ENCODE data around the gene TRAM2. TPM values are rescaled to one million over a fixed set of nuclear protein-coding genes. Genes with fewer than 3 reads are reported as not detected.

Gene TRAM2
- total RNA-seq, 2 donors from 2014 or later, result 14.1 to 19.2 TPM

DNA sequence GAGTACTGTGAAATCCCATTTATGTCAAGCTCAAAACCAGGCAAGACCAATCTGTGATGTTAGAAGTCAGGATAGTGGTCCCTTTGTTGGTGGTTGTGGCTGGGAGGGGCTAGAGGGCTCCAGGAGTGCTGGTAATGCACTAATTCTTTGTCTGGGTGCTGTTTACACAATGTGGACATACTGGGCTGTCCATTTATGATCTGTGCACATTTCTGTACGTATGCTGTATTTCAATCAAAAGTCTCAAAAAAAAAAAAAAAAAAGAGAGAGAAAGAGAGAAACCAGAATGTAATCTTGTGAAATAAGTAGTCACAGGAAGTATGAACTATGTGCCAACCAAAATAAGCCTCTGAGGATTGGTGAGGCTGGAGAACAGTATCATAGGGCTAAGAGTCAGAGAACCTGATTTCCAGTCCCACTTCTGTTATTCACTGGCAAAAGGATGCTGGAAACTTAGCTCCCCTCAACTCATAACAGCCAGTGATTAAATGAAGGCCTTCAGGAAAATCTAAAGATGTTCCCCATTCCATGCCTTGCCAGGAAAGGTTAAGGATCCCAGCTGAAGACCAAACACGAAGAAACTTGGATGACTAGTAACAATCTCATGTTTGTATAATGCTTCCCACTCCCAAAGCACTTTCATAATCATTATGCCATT is 19.6 kb upstream of the TRAM2 start:
- intact Hi-C loops (cut with DNase I), result loop anchor here in 1 of 2 donors (5.0 kb wide), 1 partner anchor 184 kb away; no protein-coding TSS in a partner anchor
- ATAC-seq (peak; percentile 35 to 59), DNase-seq (no peak)

DNA sequence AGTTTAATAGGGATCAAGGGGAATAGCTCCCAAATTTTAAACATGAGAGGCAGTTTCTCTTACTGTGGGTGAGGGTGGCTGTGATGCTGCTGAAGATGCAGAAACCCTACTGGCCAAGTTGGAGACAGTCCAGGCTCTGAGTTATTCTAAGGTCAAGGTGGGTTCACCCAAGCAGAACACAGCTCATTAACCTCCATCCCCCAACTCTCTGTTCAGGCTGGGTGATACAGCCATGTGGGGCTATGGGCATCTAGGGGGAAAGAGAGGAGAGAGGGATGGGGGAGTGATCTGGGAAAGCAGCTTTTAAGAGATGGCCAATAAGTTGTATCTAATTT is 18.9 kb upstream of the TRAM2 start:
- ATAC-seq, result peak in 1 of 2 donors; percentile 5
- intact Hi-C loops (cut with DNase I), result loop anchor here in 1 of 2 donors (5.0 kb wide), 1 partner anchor 183 kb away; no protein-coding TSS in a partner anchor
- no peak for DNase-seq

DNA sequence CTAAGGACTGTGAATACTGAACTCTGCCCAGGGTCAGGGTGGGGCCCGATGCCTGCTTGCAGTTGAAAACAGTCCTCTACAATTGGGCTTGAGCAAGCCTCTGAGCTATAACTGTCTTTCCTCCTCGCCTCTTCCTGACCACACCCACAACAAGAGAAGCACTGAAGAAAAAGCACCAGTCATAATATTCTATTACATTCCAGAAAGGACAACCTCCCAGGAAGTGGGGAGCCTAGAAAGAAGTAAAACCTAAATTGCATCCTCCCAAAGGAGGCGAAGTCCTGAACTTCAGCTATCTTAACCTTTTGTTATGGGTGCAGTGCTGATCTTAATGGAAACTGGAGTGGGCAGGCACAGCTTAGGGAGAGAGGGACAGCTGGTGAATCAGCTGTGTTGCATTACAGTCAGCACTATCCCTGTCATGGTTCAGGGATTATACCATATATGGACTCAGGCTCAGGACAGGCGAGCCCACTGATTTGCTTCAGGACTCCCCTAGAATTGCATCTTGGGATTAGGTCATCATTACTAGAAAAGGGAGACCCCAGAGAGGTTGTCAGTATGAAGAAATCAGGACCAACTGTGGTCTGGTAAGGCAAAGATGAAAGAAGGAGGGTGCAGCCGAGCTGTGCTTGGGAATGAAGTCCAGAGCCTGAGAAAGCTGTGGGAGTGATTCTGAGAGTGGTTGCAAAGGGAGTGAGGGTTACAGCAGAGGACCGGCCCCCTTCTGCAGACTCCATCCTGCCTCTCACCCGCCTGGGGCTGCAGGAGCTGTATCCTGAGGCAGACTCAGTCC is 18.3 kb upstream of the TRAM2 start:
- intact Hi-C loops (cut with DNase I), result loop anchor here in 1 of 2 donors (5.0 kb wide), 1 partner anchor 183 kb away; no protein-coding TSS in a partner anchor
- DNase-seq (peak; percentile 40), ATAC-seq (peak; percentile 65 to 89)

DNA sequence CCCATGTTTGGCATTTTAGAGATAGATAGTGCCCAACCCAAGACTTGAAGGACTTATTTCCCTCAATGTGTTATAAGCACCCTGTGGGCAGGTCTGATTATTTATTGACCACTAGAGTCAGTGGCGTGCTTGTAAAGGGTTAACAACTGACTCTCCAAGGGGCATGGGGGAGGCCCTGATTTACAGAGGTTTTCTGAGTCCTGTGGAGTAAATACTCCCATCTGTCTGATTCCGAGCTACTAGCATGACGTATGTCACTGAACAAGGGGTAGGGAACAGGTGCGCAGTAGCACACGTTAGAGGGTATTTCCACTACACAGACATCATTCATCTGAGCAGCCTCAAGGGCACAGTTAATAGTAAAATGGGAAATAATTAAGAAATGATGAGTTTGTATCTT is 17.4 kb upstream of the TRAM2 start:
- no peak for DNase-seq
- ATAC-seq, result no peak
- intact Hi-C loops (cut with DNase I), result no loop called here

DNA sequence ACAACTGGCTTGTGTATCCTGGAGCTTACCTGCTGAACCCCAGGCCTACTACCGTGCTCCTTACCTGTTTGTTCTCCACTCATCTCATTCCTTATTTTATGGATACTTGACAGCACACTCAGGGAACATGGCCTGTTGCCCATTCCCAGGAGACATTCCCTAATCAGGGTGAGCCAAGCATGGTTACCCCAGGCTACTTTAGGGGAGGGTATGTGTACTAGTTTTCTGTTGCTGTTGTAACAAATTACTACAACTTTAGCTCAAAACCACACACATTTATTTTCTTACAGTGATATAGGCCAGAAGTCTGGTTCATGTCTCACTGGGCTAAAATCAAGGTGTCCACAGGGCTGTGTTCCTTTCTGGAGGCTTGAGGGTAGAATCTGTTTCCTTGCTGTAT is 15.0 kb upstream of the TRAM2 start:
- intact Hi-C loops (cut with DNase I), result no loop called here
- DNase-seq (no peak), ATAC-seq (no peak)

DNA sequence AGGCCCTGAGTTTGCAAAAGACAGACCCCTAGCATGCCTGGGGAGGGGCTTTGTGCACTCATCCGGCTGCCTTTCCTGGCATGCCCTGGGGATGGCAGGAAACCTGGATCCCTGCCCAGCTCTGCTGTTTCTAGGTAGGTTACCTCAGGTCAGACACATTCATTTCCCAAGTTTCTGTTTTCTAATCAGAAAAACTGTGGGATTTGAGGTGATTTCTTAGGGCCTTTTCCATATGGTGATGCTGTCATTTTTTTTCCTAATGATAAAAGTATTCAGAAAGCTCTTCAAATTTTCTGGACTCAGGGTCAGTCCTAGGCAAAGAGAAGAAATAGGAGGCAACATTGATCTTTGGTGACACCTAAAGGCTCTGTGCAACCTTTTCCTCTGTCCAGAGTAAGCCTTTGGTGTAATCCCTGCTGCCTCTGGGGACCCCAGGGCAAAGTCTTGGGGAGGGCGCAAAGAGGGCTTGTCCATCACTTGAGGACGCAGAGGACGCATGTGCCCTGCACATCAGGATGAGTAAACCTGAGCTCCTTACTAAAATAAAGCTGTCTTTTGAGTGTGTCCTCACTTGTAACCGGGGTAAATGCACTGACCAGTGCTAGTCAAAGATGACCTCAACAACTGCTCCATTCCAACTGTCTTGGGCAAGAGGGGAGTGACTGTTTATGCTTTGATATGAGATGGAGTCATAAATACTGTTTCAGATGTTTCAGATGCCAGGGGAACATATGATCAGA is 13.5 kb upstream of the TRAM2 start:
- intact Hi-C loops (cut with DNase I), result no loop called here
- ATAC-seq (peak; percentile 56 to 60), DNase-seq (peak; percentile 52)

DNA sequence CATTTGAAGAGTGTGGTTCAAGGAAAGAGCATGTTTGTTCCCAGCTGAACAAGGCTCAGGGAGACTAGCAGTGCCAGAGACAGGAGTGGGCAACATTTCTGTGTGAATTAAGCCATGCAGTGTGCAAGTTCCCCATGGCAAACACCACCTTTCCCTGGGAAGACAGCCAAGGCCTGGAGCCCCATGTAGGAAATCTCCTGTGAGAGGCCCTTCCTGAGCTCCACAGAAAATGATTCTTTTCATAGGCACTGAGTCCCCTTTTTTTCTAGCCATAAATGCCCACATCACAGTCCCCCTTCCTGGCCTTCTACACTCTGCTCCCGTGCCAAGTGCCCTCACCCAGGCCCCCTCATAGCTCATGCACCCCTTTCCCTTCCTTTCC is 11.8 kb upstream of the TRAM2 start:
- intact Hi-C loops (cut with DNase I), result loop anchor here in 1 of 2 donors (5.0 kb wide), 1 partner anchor 171 kb away; no protein-coding TSS in a partner anchor
- ATAC-seq (no peak), DNase-seq (no peak)

DNA sequence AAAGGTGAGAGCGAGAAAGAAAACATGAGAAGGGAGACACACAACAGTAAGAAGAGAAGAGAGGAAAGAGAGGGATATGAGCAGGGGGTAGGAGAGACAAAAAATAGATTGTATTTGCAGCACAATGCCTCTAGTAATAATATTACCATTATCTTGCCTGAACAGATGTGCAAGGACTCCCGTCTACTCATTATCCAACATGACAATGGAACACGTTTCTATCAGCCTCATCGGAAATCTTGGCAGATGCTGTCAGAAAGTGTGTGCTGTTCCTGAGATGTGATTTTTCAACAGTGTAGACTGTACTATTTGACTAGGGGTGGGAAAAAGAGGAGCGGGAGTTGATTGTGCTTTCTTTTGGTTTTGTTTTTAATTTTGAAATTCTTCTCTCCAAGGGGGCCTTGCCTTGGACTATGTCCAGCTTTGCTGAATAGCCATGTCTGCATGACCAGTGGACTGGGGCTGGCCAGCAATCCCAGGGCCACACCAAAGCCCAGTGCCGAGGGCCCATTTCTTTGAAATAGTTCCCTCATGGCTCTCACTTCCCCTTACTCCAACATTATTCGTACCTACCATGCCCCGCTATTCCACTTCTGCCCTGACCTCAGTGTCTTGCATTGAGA is 11.3 kb upstream of the TRAM2 start:
- DNase-seq (no peak), ATAC-seq (no peak)
- intact Hi-C loops (cut with DNase I), result loop anchor here in 1 of 2 donors (5.0 kb wide), 1 partner anchor 171 kb away; no protein-coding TSS in a partner anchor

DNA sequence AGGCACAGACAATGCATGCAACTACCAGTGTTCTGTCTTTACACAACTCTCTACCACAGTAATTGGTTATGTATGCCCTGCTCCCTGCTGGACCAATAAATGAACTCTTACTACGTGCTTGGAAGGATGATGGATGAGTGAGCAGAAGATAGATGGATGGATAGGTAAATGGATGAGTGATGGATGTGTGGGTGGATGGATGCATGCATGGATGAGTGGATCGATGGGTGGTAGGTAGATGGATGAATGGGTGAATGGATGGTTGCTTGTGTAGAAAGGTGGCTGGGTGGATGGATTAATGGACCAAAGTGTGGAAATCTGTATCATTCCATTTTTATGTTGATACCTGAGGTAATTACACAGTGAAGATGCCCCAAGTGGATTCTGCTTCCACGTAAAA is 10.1 kb upstream of the TRAM2 start:
- no peak for DNase-seq
- ATAC-seq, result no peak
- intact Hi-C loops (cut with DNase I), result loop anchor here in 1 of 2 donors (5.0 kb wide), 1 partner anchor 170 kb away; no protein-coding TSS in a partner anchor

DNA sequence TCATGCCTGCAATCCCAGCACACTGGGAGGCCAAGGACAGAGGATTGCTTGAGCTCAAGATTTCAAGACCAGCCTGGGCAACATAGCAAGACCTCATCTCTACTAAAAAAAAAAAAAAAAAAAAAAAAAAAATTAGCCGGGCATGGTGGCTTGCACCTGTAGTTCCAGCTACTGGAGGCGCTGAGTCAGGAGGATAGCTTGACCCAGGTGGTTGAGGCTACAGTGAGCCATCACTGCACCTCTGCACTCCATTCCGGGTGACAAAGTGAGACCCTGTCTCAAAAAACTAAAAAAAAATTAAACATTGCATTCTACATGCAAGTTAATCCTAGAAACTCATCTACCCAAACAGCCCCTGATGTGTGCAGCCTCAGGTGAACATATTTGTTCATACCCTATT is 7.3 kb upstream of the TRAM2 start:
- ATAC-seq, result no peak

DNA sequence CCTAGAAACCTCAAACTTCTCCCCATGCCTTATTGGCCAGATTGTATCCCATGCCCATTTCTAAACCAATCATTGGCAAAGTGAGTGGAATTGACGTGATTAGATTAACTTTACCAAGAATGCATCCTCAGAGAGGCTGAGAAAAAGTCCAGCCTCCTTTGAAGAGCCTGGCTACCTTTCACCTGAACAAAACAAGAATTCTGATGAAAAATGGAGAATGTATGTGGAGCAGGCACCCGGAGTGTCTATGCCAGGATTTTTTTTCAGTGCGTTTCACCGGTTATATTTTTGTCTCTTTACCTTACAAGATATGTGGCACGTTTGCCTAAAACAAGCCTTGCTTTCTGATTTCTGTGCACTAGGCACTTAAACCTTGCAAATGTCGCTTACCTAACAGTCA is 6.1 kb upstream of the TRAM2 start:
- ATAC-seq, result no peak
- DNase-seq, result no peak
- intact Hi-C loops (cut with DNase I), result no loop called here

More for the DNA sequence above, 7.3 kb upstream of the TRAM2 start:
- DNase-seq, result no peak
- intact Hi-C loops (cut with DNase I), result no loop called here

DNA sequence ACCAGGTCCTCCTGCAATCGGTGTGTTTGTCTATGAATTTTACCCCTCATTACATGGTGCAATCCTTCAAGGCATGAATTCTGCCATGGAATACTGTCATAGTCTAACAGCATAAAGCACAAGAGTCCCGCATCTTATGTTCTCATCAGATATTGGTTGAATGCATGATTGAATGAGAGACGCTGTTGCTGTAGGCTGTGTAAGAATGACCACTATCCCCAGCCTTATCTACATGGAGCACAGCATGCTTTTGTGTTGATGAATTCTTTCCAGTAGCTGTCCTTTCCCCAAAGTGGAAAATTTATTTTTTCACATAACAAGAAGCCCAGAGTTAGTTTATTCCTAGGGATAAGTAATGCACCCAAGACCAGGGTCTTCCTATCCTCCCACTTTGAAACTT is 5.6 kb upstream of the TRAM2 start:
- intact Hi-C loops (cut with DNase I), result no loop called here
- ATAC-seq (no peak), DNase-seq (no peak)

DNA sequence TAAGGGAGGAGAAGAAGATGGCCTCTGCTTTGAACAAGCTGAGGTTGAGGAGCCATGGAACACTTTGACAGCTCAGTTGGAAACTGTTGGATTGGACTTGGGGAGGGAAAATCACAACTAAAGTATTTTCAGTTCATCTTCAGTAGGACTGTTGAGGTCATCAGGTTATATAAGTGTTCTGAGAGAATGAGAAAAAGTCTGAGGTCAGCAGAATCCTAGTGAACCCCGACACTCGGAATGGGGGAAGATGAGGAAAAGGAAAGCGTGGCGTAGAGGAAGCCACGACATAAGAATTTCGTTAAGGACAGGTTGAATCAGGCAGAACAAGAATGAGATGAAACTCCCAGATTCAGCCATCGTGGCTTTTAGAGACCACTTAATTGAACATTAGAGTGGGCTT is 4.0 kb upstream of the TRAM2 start:
- ATAC-seq (no peak), DNase-seq (no peak)
- intact Hi-C loops (cut with DNase I), result no loop called here

DNA sequence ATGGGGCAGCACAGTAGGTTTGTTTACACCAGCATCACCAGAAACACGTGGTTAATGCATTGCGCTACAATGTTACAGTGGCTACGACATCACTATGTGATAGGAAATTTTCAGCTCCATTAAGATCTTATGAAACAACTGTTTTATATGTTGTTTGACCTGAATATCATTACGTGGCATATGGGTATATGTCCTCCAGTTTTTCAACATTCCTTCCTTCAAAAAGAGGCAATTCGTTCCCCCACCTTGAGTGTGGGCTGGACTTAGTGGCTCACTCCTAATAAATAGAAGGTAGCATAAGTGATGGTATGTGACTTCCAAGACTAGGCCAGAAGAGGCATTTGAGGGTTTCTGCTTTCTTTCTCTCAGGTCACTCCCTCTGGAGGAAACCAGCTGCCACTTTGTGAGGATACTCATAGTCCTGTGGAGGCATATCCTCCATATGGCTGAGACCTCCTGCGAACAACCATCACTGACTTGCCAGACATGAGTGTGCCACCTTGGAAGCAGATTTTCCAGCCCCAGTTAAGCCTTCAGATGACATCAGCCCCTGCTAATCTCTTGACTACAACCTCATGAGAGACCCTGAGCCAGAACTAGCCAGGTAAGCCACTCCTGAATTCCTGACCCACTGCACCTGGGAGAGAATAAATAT is 2.3 kb upstream of the TRAM2 start:
- no peak for ATAC-seq
- DNase-seq, result no peak
- intact Hi-C loops (cut with DNase I), result loop anchor here (5.0 to 10.0 kb wide), 2 partner anchors 74 to 162 kb away; no protein-coding TSS in a partner anchor

DNA sequence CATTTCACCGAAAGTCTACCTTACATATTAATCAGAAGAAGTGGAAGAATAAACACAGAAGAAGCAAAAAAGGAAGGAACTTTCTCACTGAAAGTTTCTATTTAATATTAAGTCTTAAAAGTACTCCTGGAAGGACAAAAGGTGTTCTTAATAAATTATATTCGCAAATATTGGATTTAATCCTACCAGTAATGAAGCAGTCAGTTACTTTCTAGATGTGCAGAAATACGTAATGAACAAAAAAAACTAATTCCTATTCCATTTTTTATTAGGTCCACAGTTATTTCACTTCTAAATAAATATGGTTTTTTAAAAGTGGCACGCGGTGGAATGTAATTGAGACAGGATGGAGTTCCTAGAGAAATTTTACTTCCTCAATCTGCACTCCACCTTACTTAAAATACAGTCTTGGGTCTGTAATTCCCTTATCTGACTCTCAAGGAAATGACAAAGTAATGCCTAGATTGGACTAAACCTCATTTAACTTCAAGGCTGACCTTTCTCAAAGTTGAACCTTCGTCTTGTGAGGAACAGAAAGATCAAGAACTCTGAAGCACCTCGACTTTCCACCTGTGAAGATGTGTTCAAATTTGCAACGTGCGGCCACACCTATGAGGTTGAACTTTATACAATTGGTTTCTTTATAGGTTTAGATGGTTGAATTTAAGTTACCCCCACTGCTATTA is 1.1 kb upstream of the TRAM2 start:
- no peak for DNase-seq
- no peak for ATAC-seq
- intact Hi-C loops (cut with DNase I), result loop anchor here (5.0 to 10.0 kb wide), 2 partner anchors 73 to 161 kb away; no protein-coding TSS in a partner anchor

DNA sequence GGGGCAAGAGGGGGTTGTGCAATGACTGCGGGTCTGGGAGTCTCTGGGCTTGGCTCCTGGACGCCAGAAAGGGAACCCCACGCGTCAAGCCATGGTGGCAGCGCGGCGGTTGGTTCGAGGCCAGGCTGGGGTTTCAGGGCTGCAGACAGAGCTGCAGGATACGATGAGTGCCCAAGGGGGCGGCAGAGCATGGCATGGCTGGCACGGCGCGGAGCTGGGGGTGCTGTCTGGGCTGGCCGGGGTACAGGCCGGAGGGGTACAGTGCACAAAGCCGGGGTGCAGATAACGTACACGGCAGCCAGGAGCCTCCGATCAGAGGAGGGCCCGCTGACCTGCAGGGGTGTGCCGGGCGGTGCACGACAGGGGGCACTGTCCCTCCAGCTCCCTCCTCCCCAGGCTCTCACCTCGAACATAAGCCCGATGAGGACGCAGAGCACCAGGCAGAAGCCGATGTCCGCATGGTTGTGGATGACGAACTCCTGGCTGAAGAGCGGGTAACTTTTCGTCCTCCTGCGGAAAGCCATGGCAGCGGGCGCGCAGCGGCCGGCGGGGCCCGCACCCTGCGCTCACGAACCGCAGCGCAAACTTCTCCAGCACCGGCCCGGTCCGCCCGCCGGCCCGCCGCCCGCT is 353 bp downstream of the TRAM2 start:
- intact Hi-C loops (cut with DNase I), result loop anchor here (5.0 to 10.0 kb wide), 2 partner anchors 72 to 159 kb away; no protein-coding TSS in a partner anchor
- DNase-seq, result peak; percentile 72
- ATAC-seq, result peak; percentile 58 to 75

DNA sequence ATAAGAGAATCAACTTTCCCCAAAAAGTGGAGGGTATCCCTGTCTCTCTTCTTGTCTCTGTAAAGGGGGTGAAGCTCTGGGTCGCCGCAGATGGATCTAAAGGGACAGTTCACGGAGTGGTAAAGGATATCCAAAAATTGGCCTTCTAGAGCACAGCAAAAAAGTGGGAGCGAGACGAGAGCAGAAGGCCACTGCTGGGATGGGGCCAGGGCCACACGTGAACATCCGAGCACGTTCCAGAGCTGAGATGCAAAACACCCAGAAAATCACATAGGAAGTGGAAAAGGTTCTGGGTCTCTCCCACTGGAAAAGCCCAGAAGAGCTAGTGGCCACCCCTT is 837 bp downstream of the TRAM2 start:
- intact Hi-C loops (cut with DNase I), result loop anchor here (5.0 to 10.0 kb wide), 2 partner anchors 71 to 159 kb away; no protein-coding TSS in a partner anchor
- ATAC-seq (peak in 1 of 2 donors; percentile 1), DNase-seq (no peak)

DNA sequence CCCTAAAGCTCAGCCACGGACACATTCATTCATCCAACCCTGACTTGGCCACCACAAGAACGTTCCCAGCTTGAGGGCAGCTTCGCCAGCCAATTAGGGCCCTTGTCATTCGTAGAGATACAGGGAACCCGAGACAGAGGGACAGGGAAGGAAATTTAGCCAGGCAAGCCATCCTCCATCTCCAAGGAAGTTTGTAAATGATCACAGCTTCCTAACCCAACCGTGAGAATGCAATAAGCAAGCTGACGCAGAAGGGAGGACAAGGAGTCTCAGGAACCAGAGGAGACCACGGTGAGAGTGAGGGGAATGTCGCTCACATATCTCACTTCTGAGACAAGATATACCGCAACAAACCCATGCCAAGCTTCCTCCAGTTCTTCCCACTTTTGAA is 1.4 kb downstream of the TRAM2 start:
- intact Hi-C loops (cut with DNase I), result loop anchor here (5.0 to 10.0 kb wide), 2 partner anchors 71 to 158 kb away; no protein-coding TSS in a partner anchor
- DNase-seq, result no peak
- no peak for ATAC-seq

All from left cardiac atrium (tissue), 4 donors.